ENCODE measurements around the gene SERPINB11. TPM values are rescaled to one million over a fixed set of nuclear protein-coding genes. Genes with fewer than 3 reads are reported as not detected.

SERPINB11 gene
- total and polyA plus RNA-seq, 2 donors = 0.23 TPM; not detected in 1

DNA sequence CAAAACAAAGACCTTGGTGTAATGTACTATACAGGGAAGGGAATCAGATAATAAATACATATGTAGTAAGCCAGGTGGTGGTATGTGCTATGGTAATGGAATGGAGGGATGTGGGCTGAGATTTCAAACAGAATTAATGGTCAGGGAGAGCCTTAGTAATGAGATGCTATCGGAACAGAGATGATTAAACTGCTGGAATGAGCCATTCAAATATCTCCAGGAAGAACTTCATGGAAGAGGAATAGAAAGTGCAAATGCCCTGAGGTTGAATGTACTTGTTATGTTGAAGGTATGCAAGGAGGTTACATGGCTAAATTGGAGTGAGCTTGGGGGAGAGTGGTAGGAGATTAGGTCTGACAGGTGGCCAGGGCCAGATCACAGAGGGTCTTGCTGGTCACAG lies 5.1 kb downstream of the SERPINB11 start:
- H3K36me3 ChIP-seq (ENCODE audit: control insufficient read depth in 2 of 2, insufficient read depth in 2 of 2, low read length in 1 of 2) = no peaks in the 10 kb centered on the region
- no peak for DNase-seq (ENCODE audit: low read depth in 6 of 9, low spot score in 9 of 9)
- no peaks in the 10 kb centered on the region for H3K9me3 ChIP-seq (ENCODE audit: control insufficient read depth in 2 of 2, insufficient read depth in 1 of 2, low read length in 1 of 2)
- no peak overlapping the region for H3K27ac ChIP-seq (ENCODE audit: low read depth in 1 of 2, low read length in 1 of 2)
- no peaks in the 10 kb centered on the region for H3K27me3 ChIP-seq (ENCODE audit: control insufficient read depth in 2 of 2, insufficient read depth in 1 of 2, low read length in 1 of 2)
- WGBS = 93% methylated on average over 1 of the region's 1 CpG
- no peak overlapping the region for H3K4me3 ChIP-seq (ENCODE audit: low read length in 2 of 2)
- H3K4me1 ChIP-seq (ENCODE audit: control insufficient read depth in 2 of 2, insufficient read depth in 2 of 2, low read length in 2 of 2) = no peaks in the 10 kb centered on the region

DNA sequence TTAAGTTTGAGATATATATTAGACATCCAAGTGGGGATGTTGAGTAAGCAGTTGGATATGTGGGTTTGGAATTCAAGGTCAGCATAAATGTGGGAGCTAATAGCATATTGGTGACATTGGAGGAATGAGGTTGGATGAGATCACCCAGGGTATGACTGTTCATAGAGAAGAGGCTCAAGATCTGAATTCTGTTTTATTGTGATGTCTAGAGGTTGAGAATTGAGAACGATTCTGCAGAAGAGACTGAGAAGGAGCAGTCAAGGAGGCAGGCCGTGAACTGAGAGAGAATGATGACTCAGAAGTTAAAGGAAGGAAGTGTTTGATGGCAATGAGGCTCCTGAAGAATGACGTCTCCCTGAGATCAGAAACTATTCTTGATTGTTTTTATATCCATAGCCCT lies 5.9 kb downstream of the SERPINB11 start:
- WGBS = 45% methylated on average over 3 of the region's 3 CpGs
- Histone ChIP-seq H3K27me3 (ENCODE audit: control insufficient read depth in 2 of 2, insufficient read depth in 1 of 2, low read length in 1 of 2) (no peaks in the 10 kb centered on the region), H3K4me1 (ENCODE audit: control insufficient read depth in 2 of 2, insufficient read depth in 2 of 2, low read length in 2 of 2) (no peaks in the 10 kb centered on the region), H3K27ac (ENCODE audit: low read depth in 1 of 2, low read length in 1 of 2) (no peak overlapping the region), H3K9me3 (ENCODE audit: control insufficient read depth in 2 of 2, insufficient read depth in 1 of 2, low read length in 1 of 2) (no peaks in the 10 kb centered on the region), H3K36me3 (ENCODE audit: control insufficient read depth in 2 of 2, insufficient read depth in 2 of 2, low read length in 1 of 2) (no peaks in the 10 kb centered on the region), H3K4me3 (ENCODE audit: low read length in 2 of 2) (no peak overlapping the region)
- DNase-seq (ENCODE audit: low read depth in 6 of 9, low spot score in 9 of 9) = no peak

DNA sequence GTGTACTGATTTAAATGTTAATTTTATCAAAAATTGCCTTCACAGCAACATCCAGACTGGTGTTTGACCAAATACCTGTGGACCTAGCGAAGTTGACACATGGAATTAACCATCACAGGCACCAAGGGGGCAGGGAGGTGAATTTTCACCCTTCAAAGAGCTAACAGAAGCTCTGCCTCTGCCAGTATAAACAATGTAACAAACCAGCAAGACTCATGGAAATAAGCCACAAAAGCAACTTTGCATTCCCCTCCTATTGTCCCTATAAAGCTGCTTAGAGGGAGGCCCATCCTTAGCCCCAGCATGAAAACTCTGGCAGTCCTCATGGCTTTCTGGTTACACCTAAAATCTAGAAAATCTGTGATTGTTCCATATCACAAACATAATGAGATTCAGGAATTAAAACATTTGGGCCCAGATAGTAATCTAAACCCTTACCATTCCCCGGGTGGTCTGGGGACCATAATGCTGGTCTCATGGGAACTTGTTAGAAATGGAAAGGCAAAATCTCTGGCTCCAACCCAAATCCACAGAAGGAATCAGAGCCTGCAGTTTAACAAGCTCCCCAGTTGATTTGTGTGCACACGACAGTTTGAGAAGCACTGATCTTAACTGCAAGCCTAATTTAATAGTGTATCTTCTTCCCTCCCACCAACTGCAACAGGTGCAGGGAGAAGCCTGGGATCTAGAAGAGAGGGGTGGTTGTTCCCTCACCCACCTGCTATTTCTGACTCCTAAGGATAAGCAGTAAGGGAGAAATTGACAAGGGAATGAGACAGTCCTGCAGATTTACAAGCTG lies 23.1 kb downstream of the SERPINB11 start:
- WGBS = 54% methylated on average over 3 of the region's 3 CpGs
- Histone ChIP-seq H3K4me1 (ENCODE audit: control insufficient read depth in 2 of 2, insufficient read depth in 2 of 2, low read length in 2 of 2) (no peaks in the 10 kb centered on the region), H3K9me3 (ENCODE audit: control insufficient read depth in 2 of 2, insufficient read depth in 1 of 2, low read length in 1 of 2) (no peaks in the 10 kb centered on the region), H3K36me3 (ENCODE audit: control insufficient read depth in 2 of 2, insufficient read depth in 2 of 2, low read length in 1 of 2) (no peaks in the 10 kb centered on the region), H3K4me3 (ENCODE audit: low read length in 2 of 2) (no peak overlapping the region), H3K27me3 (ENCODE audit: control insufficient read depth in 2 of 2, insufficient read depth in 1 of 2, low read length in 1 of 2) (no peaks in the 10 kb centered on the region), H3K27ac (ENCODE audit: low read depth in 1 of 2, low read length in 1 of 2) (no peak overlapping the region)
- peak in 1 of 9 donors; percentile 2 for DNase-seq (ENCODE audit: low read depth in 6 of 9, low spot score in 9 of 9)

DNA sequence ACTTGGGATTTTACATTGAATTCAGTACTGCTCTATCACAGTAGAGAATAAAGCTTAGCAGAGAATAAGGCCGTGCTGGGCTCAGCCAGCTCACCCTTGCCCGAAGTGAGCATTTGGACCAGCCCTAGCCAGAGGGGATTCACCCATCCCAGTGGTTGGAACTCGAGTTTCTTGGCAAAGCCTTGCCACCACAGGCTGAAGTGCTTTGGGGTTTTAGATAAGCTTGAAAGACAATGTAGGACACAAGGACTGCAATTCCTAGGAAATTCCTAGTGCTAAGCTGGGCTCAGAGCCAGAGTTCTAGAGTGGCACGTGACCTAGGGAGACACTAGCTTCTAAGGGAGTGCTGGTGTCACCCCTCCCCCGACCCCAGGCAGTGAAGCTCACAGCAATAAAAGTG lies 28.0 kb downstream of the SERPINB11 start:
- DNase-seq (ENCODE audit: low read depth in 6 of 9, low spot score in 9 of 9) = no peak
- Histone ChIP-seq H3K4me1 (ENCODE audit: control insufficient read depth in 2 of 2, insufficient read depth in 2 of 2, low read length in 2 of 2) (no peaks in the 10 kb centered on the region), H3K27ac (ENCODE audit: low read depth in 1 of 2, low read length in 1 of 2) (no peak overlapping the region), H3K4me3 (ENCODE audit: low read length in 2 of 2) (no peak overlapping the region), H3K36me3 (ENCODE audit: control insufficient read depth in 2 of 2, insufficient read depth in 2 of 2, low read length in 1 of 2) (no peaks in the 10 kb centered on the region), H3K27me3 (ENCODE audit: control insufficient read depth in 2 of 2, insufficient read depth in 1 of 2, low read length in 1 of 2) (no peaks in the 10 kb centered on the region), H3K9me3 (ENCODE audit: control insufficient read depth in 2 of 2, insufficient read depth in 1 of 2, low read length in 1 of 2) (no peaks in the 10 kb centered on the region)
- WGBS = 89% methylated on average over 5 of the region's 5 CpGs

DNA sequence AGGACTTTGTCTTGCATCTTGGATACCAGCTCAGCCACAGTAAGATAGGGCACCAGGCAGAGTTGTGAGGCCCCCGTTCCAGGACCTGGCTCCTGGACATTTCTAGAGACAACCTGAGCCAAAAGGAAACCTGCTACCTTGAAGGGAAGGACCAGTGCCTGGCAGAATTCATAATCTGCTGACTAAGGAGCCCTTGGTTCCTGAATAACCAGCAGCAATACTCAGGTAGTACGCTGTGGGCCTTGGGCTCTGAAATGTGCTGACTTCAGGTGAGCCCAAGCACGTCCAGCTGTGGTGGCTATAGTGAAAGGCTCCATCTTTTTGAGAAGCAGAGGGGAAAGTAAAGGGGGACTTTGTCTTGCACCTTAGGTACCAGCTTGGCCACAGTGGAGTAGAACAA lies 28.5 kb downstream of the SERPINB11 start:
- H3K27ac ChIP-seq (ENCODE audit: low read depth in 1 of 2, low read length in 1 of 2) = no peak overlapping the region
- 94% methylated on average over 3 of the region's 3 CpGs for WGBS
- DNase-seq (ENCODE audit: low read depth in 6 of 9, low spot score in 9 of 9) = no peak

DNA sequence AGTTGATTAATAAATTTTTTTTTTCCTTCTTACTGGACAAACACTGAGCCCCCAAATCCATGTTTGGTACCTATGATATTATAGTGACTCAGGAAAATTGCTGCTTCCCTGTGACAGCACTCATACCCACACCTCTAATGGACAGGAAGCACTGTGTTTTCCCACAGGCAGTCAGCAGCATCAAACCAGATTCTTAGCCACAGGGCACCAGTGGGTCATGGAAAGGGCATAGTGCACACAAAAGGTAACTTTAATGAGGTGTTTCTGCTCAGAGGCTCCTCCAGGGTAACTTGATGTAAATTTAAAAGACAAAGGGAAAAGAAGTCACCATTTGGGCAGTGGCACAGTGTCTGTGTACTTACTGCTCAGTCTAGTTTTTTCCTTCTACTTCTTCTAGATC lies 34.1 kb downstream of the SERPINB11 start:
- H3K27ac ChIP-seq (ENCODE audit: low read depth in 1 of 2, low read length in 1 of 2) = no peak overlapping the region
- no peaks in the 10 kb centered on the region for H3K4me1 ChIP-seq (ENCODE audit: control insufficient read depth in 2 of 2, insufficient read depth in 2 of 2, low read length in 2 of 2)
- H3K36me3 ChIP-seq (ENCODE audit: control insufficient read depth in 2 of 2, insufficient read depth in 2 of 2, low read length in 1 of 2) = no peaks in the 10 kb centered on the region
- no peak overlapping the region for H3K4me3 ChIP-seq (ENCODE audit: low read length in 2 of 2)
- no peaks in the 10 kb centered on the region for H3K27me3 ChIP-seq (ENCODE audit: control insufficient read depth in 2 of 2, insufficient read depth in 1 of 2, low read length in 1 of 2)
- no peaks in the 10 kb centered on the region for H3K9me3 ChIP-seq (ENCODE audit: control insufficient read depth in 2 of 2, insufficient read depth in 1 of 2, low read length in 1 of 2)
- DNase-seq (ENCODE audit: low read depth in 6 of 9, low spot score in 9 of 9) = no peak

More for the DNA sequence above, 28.5 kb downstream of the SERPINB11 start:
- no peaks in the 10 kb centered on the region for H3K4me1 ChIP-seq (ENCODE audit: control insufficient read depth in 2 of 2, insufficient read depth in 2 of 2, low read length in 2 of 2)
- no peaks in the 10 kb centered on the region for H3K36me3 ChIP-seq (ENCODE audit: control insufficient read depth in 2 of 2, insufficient read depth in 2 of 2, low read length in 1 of 2)
- H3K4me3 ChIP-seq (ENCODE audit: low read length in 2 of 2) = no peak overlapping the region
- H3K27me3 ChIP-seq (ENCODE audit: control insufficient read depth in 2 of 2, insufficient read depth in 1 of 2, low read length in 1 of 2) = no peaks in the 10 kb centered on the region
- no peaks in the 10 kb centered on the region for H3K9me3 ChIP-seq (ENCODE audit: control insufficient read depth in 2 of 2, insufficient read depth in 1 of 2, low read length in 1 of 2)

DNA sequence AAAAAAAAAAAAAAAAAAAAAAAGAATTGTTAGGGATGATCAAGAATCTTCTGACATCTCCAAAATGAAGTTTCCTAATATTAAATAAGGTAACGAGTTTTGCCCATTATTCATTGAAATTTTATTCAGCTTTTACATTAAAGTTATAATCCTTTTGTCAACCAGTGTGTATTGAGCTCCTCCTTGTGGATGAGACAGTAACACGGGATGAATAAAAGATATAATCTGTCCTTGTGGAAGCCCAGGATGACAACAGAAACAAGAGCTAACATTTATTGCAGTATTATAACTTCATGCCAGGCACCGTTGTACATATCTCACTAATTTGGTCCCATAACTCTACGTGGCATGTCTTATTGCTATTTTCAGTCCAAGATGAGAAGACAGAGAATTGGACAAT lies 39.0 kb downstream of the SERPINB11 start:
- H3K27ac ChIP-seq (ENCODE audit: low read depth in 1 of 2, low read length in 1 of 2) = no peak overlapping the region
- 79% methylated on average over 4 of the region's 4 CpGs for WGBS
- H3K4me3 ChIP-seq (ENCODE audit: low read length in 2 of 2) = no peak overlapping the region
- no peaks in the 10 kb centered on the region for H3K27me3 ChIP-seq (ENCODE audit: control insufficient read depth in 2 of 2, insufficient read depth in 1 of 2, low read length in 1 of 2)
- no peaks in the 10 kb centered on the region for H3K36me3 ChIP-seq (ENCODE audit: control insufficient read depth in 2 of 2, insufficient read depth in 2 of 2, low read length in 1 of 2)
- no peak for DNase-seq (ENCODE audit: low read depth in 6 of 9, low spot score in 9 of 9)
- no peaks in the 10 kb centered on the region for H3K4me1 ChIP-seq (ENCODE audit: control insufficient read depth in 2 of 2, insufficient read depth in 2 of 2, low read length in 2 of 2)
- no peaks in the 10 kb centered on the region for H3K9me3 ChIP-seq (ENCODE audit: control insufficient read depth in 2 of 2, insufficient read depth in 1 of 2, low read length in 1 of 2)

DNA sequence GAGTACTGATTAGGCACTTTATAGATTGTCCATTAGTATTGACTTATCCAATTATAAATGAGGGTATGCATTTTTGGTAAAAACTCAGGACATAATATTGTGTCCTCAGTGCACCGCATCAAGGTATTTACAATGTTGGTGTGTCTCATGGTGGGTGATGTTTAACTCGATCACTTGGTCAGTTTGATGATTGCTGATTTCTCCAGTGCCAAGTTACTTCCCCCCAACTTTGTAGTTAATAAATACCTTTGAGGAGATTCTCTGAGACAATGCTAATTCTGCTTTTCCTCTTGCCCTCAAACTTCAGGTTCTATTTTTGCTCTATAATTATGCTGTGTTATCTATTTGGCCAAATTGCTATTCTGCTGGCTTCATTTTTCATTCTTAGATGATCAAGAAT lies 44.2 kb downstream of the SERPINB11 start:
- DNase-seq (ENCODE audit: low read depth in 6 of 9, low spot score in 9 of 9) = no peak
- Histone ChIP-seq H3K4me1 (ENCODE audit: control insufficient read depth in 2 of 2, insufficient read depth in 2 of 2, low read length in 2 of 2) (no peaks in the 10 kb centered on the region), H3K4me3 (ENCODE audit: low read length in 2 of 2) (no peak overlapping the region), H3K36me3 (ENCODE audit: control insufficient read depth in 2 of 2, insufficient read depth in 2 of 2, low read length in 1 of 2) (no peaks in the 10 kb centered on the region), H3K27me3 (ENCODE audit: control insufficient read depth in 2 of 2, insufficient read depth in 1 of 2, low read length in 1 of 2) (no peaks in the 10 kb centered on the region), H3K27ac (ENCODE audit: low read depth in 1 of 2, low read length in 1 of 2) (no peak overlapping the region), H3K9me3 (ENCODE audit: control insufficient read depth in 2 of 2, insufficient read depth in 1 of 2, low read length in 1 of 2) (no peaks in the 10 kb centered on the region)
- WGBS = 95% methylated on average over 2 of the region's 2 CpGs

DNA sequence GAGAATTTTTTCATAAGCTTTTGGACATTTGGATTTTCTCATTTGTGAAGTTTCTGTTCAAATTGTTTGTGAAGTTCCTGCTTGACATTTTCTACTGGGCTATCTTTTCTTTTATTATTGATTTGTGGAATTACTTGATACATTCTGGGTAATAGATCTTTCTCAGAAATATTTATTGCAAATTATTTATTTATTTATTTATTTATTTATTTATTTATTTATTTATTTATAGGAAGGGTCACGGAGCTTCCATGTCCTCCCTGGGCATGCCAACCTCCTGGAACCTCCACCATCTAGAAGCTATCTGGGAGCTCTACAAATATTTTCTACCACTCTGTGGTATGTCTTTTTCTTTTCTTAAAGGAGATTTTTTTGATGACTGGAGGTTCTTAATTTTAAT lies 46.7 kb downstream of the SERPINB11 start:
- no peak overlapping the region for H3K4me3 ChIP-seq (ENCODE audit: low read length in 2 of 2)
- H3K27me3 ChIP-seq (ENCODE audit: control insufficient read depth in 2 of 2, insufficient read depth in 1 of 2, low read length in 1 of 2) = no peaks in the 10 kb centered on the region
- no peaks in the 10 kb centered on the region for H3K9me3 ChIP-seq (ENCODE audit: control insufficient read depth in 2 of 2, insufficient read depth in 1 of 2, low read length in 1 of 2)
- H3K4me1 ChIP-seq (ENCODE audit: control insufficient read depth in 2 of 2, insufficient read depth in 2 of 2, low read length in 2 of 2) = no peaks in the 10 kb centered on the region
- no peaks in the 10 kb centered on the region for H3K36me3 ChIP-seq (ENCODE audit: control insufficient read depth in 2 of 2, insufficient read depth in 2 of 2, low read length in 1 of 2)
- no peak for DNase-seq (ENCODE audit: low read depth in 6 of 9, low spot score in 9 of 9)
- no peak overlapping the region for H3K27ac ChIP-seq (ENCODE audit: low read depth in 1 of 2, low read length in 1 of 2)
- WGBS = 86% methylated on average over 1 of the region's 1 CpG

Data from thymus (tissue), 11 donors.